ENCODE data around the gene MINDY4. TPM values are rescaled to one million over a fixed set of nuclear protein-coding genes. Genes with fewer than 3 reads are reported as not detected.

Gene MINDY4
- total RNA-seq, 1 experiment from 2014 or later, result 3.0 TPM

- H3K79me2 ChIP-seq (ENCODE audit: low read length), result no peaks in the 10 kb centered on the region
- H3K9me3 ChIP-seq (ENCODE audit: low read length), result no peaks in the 10 kb centered on the region
- intact Hi-C loops (cut with micrococcal nuclease), result no loop called here
- H3K4me2 ChIP-seq (ENCODE audit: low read length), result no peak overlapping the region
- CTCF ChIA-PET, result no interaction called here
- ATAC-seq, result no peak
- no peak for DNase-seq
- H3K4me3 ChIP-seq (ENCODE audit: low read length), result no peak overlapping the region
- POLR2A ChIA-PET (ENCODE audit: unreplicated experiment), result no interaction called here
- no TSS peak for BruUV-seq (replicated peaks)
- H3F3A ChIP-seq (ENCODE audit: low read length, unreplicated experiment), result no peaks in the 10 kb centered on the region
- TF ChIP-seq EZH2 (IDR thresholded peaks at IDR 0.05; ENCODE audit: low read length, unreplicated experiment) (no peak), CTCF (conservative IDR thresholded peaks at IDR 0.05; ENCODE audit: low read depth, low read length) (no peak), EZH2phosphoT487 (IDR thresholded peaks at IDR 0.05; ENCODE audit: borderline replicate concordance, low read length) (no peak)
- H3K4me1 ChIP-seq (ENCODE audit: insufficient read depth, low read length), result peaks cover 24% of the 10 kb centered on the region
- no peaks in the 10 kb centered on the region for H3K27me3 ChIP-seq (ENCODE audit: low read length)
- no peaks in the 10 kb centered on the region for H3K36me3 ChIP-seq (ENCODE audit: low read depth, low read length)
- H3K9me2 ChIP-seq (replicated peaks; ENCODE audit: low read length), result no peaks in the 10 kb centered on the region
- no peak overlapping the region for H2AFZ ChIP-seq (ENCODE audit: low read length)
- no peak overlapping the region for H3K27ac ChIP-seq (ENCODE audit: low read length)
- no peak overlapping the region for H3K9ac ChIP-seq (ENCODE audit: low read length)
- H4K20me1 ChIP-seq (ENCODE audit: low read length), result no peaks in the 10 kb centered on the region
Measured at GRCh38 chr7:30848121-30848855, 77.1 kb downstream of the MINDY4 start.

GRCh38 chr7:30849565-30849964 is 78.3 kb downstream of the MINDY4 start:
- no peaks in the 10 kb centered on the region for H3K9me3 ChIP-seq (ENCODE audit: low read length)
- ChIA-PET CTCF (no interaction called here), POLR2A (ENCODE audit: unreplicated experiment) (no interaction called here)
- H3K9me2 ChIP-seq (replicated peaks; ENCODE audit: low read length), result no peaks in the 10 kb centered on the region
- H2AFZ ChIP-seq (ENCODE audit: low read length), result no peak overlapping the region
- no TSS peak for BruUV-seq (replicated peaks)
- no peak overlapping the region for H3K4me2 ChIP-seq (ENCODE audit: low read length)
- H3K4me1 ChIP-seq (ENCODE audit: insufficient read depth, low read length), result peaks cover 24% of the 10 kb centered on the region
- no peaks in the 10 kb centered on the region for H3F3A ChIP-seq (ENCODE audit: low read length, unreplicated experiment)
- no peak overlapping the region for H3K27ac ChIP-seq (ENCODE audit: low read length)
- no peaks in the 10 kb centered on the region for H3K36me3 ChIP-seq (ENCODE audit: low read depth, low read length)
- TF ChIP-seq CTCF (conservative IDR thresholded peaks at IDR 0.05; ENCODE audit: low read depth, low read length) (no peak), EZH2 (IDR thresholded peaks at IDR 0.05; ENCODE audit: low read length, unreplicated experiment) (no peak), EZH2phosphoT487 (IDR thresholded peaks at IDR 0.05; ENCODE audit: borderline replicate concordance, low read length) (no peak)
- H3K27me3 ChIP-seq (ENCODE audit: low read length), result no peaks in the 10 kb centered on the region
- no peak overlapping the region for H3K4me3 ChIP-seq (ENCODE audit: low read length)
- H3K9ac ChIP-seq (ENCODE audit: low read length), result no peak overlapping the region
- no peaks in the 10 kb centered on the region for H3K79me2 ChIP-seq (ENCODE audit: low read length)
- no peak for DNase-seq
- no peaks in the 10 kb centered on the region for H4K20me1 ChIP-seq (ENCODE audit: low read length)
- no peak for ATAC-seq
- intact Hi-C loops (cut with micrococcal nuclease), result no loop called here

DNA sequence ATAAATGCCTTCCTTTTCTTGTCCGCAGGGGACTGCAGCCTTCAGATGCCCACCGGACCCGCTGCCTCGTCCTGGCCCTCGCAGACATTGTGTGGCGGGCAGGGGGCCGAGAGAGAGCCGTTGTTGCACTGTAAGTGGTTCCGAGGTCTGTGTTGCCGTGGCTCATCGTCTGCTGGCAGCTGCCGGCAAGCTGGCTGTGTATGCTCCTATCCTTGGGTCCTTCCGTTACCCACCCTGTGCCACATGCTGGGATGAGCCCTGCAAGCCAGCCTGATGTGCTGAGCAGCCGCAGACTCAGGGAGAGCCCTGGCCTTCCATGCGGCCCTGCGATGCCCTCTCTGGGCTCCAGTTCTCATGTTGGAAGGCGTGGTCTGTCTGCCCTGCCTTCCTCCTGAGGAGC is 79.2 kb downstream of the MINDY4 start:
- BruUV-seq (replicated peaks), result no TSS peak
- DNase-seq (no peak), ATAC-seq (no peak)
- POLR2A ChIA-PET (ENCODE audit: unreplicated experiment), result no interaction called here
- Histone ChIP-seq H3K4me3 (ENCODE audit: low read length) (no peak overlapping the region), H3K27ac (ENCODE audit: low read length) (no peak overlapping the region), H2AFZ (ENCODE audit: low read length) (no peak overlapping the region), H3K36me3 (ENCODE audit: low read depth, low read length) (no peaks in the 10 kb centered on the region), H3K27me3 (ENCODE audit: low read length) (no peaks in the 10 kb centered on the region), H3K4me1 (ENCODE audit: insufficient read depth, low read length) (peaks cover 20% of the 10 kb centered on the region), H3K79me2 (ENCODE audit: low read length) (no peaks in the 10 kb centered on the region), H3K9me3 (ENCODE audit: low read length) (no peaks in the 10 kb centered on the region), H3F3A (ENCODE audit: low read length, unreplicated experiment) (no peaks in the 10 kb centered on the region), H3K9ac (ENCODE audit: low read length) (no peak overlapping the region), H3K9me2 (replicated peaks; ENCODE audit: low read length) (no peaks in the 10 kb centered on the region), H3K4me2 (ENCODE audit: low read length) (no peak overlapping the region), H4K20me1 (ENCODE audit: low read length) (no peaks in the 10 kb centered on the region)
- intact Hi-C loops (cut with micrococcal nuclease), result no loop called here
- TF ChIP-seq EZH2phosphoT487 (IDR thresholded peaks at IDR 0.05; ENCODE audit: borderline replicate concordance, low read length), result no peak
- no peak for TF ChIP-seq CTCF (conservative IDR thresholded peaks at IDR 0.05; ENCODE audit: low read depth, low read length)
- TF ChIP-seq EZH2 (IDR thresholded peaks at IDR 0.05; ENCODE audit: low read length, unreplicated experiment), result no peak
- CTCF ChIA-PET, result interaction anchor here (0.5 kb wide), 1 partner anchor 272 kb away, joined by 3 read pairs; no protein-coding TSS in a partner anchor

Data from PC-3 (cell line).